ENCODE measurements around the gene DIS3L. TPM values are rescaled to one million over a fixed set of nuclear protein-coding genes. Genes with fewer than 3 reads are reported as not detected.

The DIS3L gene
- total RNA-seq, 2 experiments from 2014 or later, result 22.6 to 24.3 TPM

- no peak overlapping the region for H3K27ac ChIP-seq (ENCODE audit: low read depth in 1 of 2, low read length in 2 of 2)
- ChIA-PET CTCF (no interaction called here), POLR2A (no interaction called here)
- no peaks in the 10 kb centered on the region for H3K27me3 Mint-ChIP-seq
- H3K4me1 Mint-ChIP-seq (ENCODE audit: low read depth), result no peaks in the 10 kb centered on the region
- H3K4me3 ChIP-seq (ENCODE audit: low read length), result no peak overlapping the region
- no peak overlapping the region for H3K27ac Mint-ChIP-seq
- peaks cover 96% of the 10 kb centered on the region for H3K36me3 Mint-ChIP-seq (ENCODE audit: low read depth)
- TF ChIP-seq CTCF (IDR thresholded peaks at IDR 0.05), result no peak
- no peaks in the 10 kb centered on the region for H3K27me3 ChIP-seq (ENCODE audit: control insufficient read depth in 1 of 2, insufficient read depth in 2 of 2, low read length in 2 of 2)
- H3K4me1 ChIP-seq (ENCODE audit: insufficient read depth, low read length), result no peaks in the 10 kb centered on the region
- DNase-seq (no peak), ATAC-seq (ENCODE audit: poor library complexity) (no peak)
- H3K9me3 Mint-ChIP-seq, result no peaks in the 10 kb centered on the region
- intact Hi-C loops (cut with DNase I, micrococcal nuclease), result no loop called here
- H3K9me3 ChIP-seq (ENCODE audit: control insufficient read depth in 1 of 2, insufficient read depth in 1 of 2, low read length in 2 of 2), result no peaks in the 10 kb centered on the region
- peaks cover 87% of the 10 kb centered on the region for H3K36me3 ChIP-seq (ENCODE audit: insufficient read depth, low read length)
- H3K4me3 Mint-ChIP-seq, result no peak overlapping the region
These were observed 17.4 kb downstream of the DIS3L start for GRCh38 chr15:66310786-66311185.

- Histone ChIP-seq H3K4me1 (ENCODE audit: insufficient read depth, low read length) (no peaks in the 10 kb centered on the region), H3K27ac (ENCODE audit: low read depth in 1 of 2, low read length in 2 of 2) (no peak overlapping the region), H3K9me3 (ENCODE audit: control insufficient read depth in 1 of 2, insufficient read depth in 1 of 2, low read length in 2 of 2) (no peaks in the 10 kb centered on the region), H3K4me3 (ENCODE audit: low read length) (no peak overlapping the region), H3K27me3 (ENCODE audit: control insufficient read depth in 1 of 2, insufficient read depth in 2 of 2, low read length in 2 of 2) (no peaks in the 10 kb centered on the region), H3K36me3 (ENCODE audit: insufficient read depth, low read length) (peaks cover 94% of the 10 kb centered on the region)
- POLR2A ChIA-PET, result no interaction called here
- H3K27ac Mint-ChIP-seq, result no peak overlapping the region
- CTCF ChIA-PET, result no interaction called here
- ATAC-seq (ENCODE audit: poor library complexity), result no peak
- intact Hi-C loops (cut with DNase I, micrococcal nuclease), result no loop called here
- peaks cover 96% of the 10 kb centered on the region for H3K36me3 Mint-ChIP-seq (ENCODE audit: low read depth)
- no peaks in the 10 kb centered on the region for H3K4me1 Mint-ChIP-seq (ENCODE audit: low read depth)
- H3K27me3 Mint-ChIP-seq, result no peaks in the 10 kb centered on the region
- no peak overlapping the region for H3K4me3 Mint-ChIP-seq
- DNase-seq, result no peak
- no peaks in the 10 kb centered on the region for H3K9me3 Mint-ChIP-seq
- TF ChIP-seq CTCF (IDR thresholded peaks at IDR 0.05), result no peak
These were observed 18.8 kb downstream of the DIS3L start for GRCh38 chr15:66312144-66312543.

GRCh38 chr15:66323312-66323928 is 30.1 kb downstream of the DIS3L start:
- Mint-ChIP-seq H3K4me1 (ENCODE audit: low read depth) (no peaks in the 10 kb centered on the region), H3K9me3 (no peaks in the 10 kb centered on the region), H3K36me3 (ENCODE audit: low read depth) (peaks cover 93% of the 10 kb centered on the region), H3K27ac (no peak overlapping the region), H3K4me3 (no peak overlapping the region), H3K27me3 (no peaks in the 10 kb centered on the region)
- Histone ChIP-seq H3K27ac (ENCODE audit: low read depth in 1 of 2, low read length in 2 of 2) (no peak overlapping the region), H3K4me3 (ENCODE audit: low read length) (no peak overlapping the region), H3K4me1 (ENCODE audit: insufficient read depth, low read length) (no peaks in the 10 kb centered on the region), H3K36me3 (ENCODE audit: insufficient read depth, low read length) (peaks cover 74% of the 10 kb centered on the region), H3K27me3 (ENCODE audit: control insufficient read depth in 1 of 2, insufficient read depth in 2 of 2, low read length in 2 of 2) (no peaks in the 10 kb centered on the region), H3K9me3 (ENCODE audit: control insufficient read depth in 1 of 2, insufficient read depth in 1 of 2, low read length in 2 of 2) (no peaks in the 10 kb centered on the region)
- intact Hi-C loops (cut with DNase I, micrococcal nuclease), result no loop called here
- CTCF ChIA-PET, result no interaction called here
- TF ChIP-seq CTCF (IDR thresholded peaks at IDR 0.05), result no peak
- POLR2A ChIA-PET, result interaction anchor here (0.7 kb wide), 1 partner anchor 1269 kb away, joined by 3 read pairs; no protein-coding TSS in a partner anchor
- DNase-seq, result no peak
- ATAC-seq (ENCODE audit: poor library complexity), result no peak
